Heart right ventricle (tissue), 16 donors: ENCODE data around the gene CDC5L. TPM values are rescaled to one million over a fixed set of nuclear protein-coding genes. Genes with fewer than 3 reads are reported as not detected.

Experiments
- ATAC-seq, 8 donors: fragments of 200-7000 bp; cut with Tn5 transposase; one replicate each; pipeline ENCODE4 v1.9.1; 2020; ENCODE audit warnings: mild to moderate bottlenecking in 8 of 8, moderate library complexity in 8 of 8, moderate number of reproducible peaks in 1 of 8
- DNase-seq, 2 donors: peaks; one replicate each; pipeline ENCODE4 v3.0.0-alpha.2; 2020
- H3K27ac ChIP-seq, 10 donors: fragments of 200-600 bp; sonication (generic) in 2 of 10; one replicate each; pipeline versions ENCODE4 v1.5.0 to v1.8.0; 2020 to 2022; ENCODE audit warnings: mild to moderate bottlenecking in 3 of 10
- H3K27me3 ChIP-seq, 7 donors: fragments of 200-600 bp; one replicate each; pipeline ENCODE4 v1.8.0; 2021 to 2022; ENCODE audit warnings: mild to moderate bottlenecking in 2 of 7
- H3K36me3 ChIP-seq, 9 donors: fragments of 200-600 bp; sonication (generic) in 1 of 9; one replicate each; pipeline versions ENCODE4 v1.5.0 to v1.8.0; 2020 to 2022; ENCODE audit warnings: mild to moderate bottlenecking in 2 of 9
- H3K4me1 ChIP-seq, 9 donors: fragments of 200-600 bp; sonication (generic) in 1 of 9; one replicate each; pipeline versions ENCODE4 v1.5.0 to v1.8.0; 2020 to 2022; ENCODE audit warnings: mild to moderate bottlenecking in 4 of 9
- H3K4me3 ChIP-seq, 10 donors: fragments of 200-600 bp; sonication (generic) in 2 of 10; one replicate each; pipeline versions ENCODE4 v1.5.0 to v1.8.0; 2020 to 2022; ENCODE audit warnings: mild to moderate bottlenecking in 7 of 10, moderate library complexity in 2 of 10
- H3K9me3 ChIP-seq, 11 donors: fragments of 200-600 bp in 10 of 11; sonication (generic) in 2 of 11; one replicate each; pipeline versions ENCODE4 v1.5.0 to v1.8.0; 2013 to 2022; ENCODE audit warnings: mild to moderate bottlenecking in 2 of 11, control low read depth in 1 of 11, moderate library complexity in 1 of 11
- CTCF ChIP-seq, 9 donors: fragments of 200-600 bp; sonication (generic) in 2 of 9; IDR thresholded peaks; one replicate each; pipeline versions ENCODE4 v1.5.0 to v1.8.0; 2021 to 2022; ENCODE audit warnings: antibody characterized with exemption in 9 of 9, mild to moderate bottlenecking in 5 of 9, moderate library complexity in 1 of 9
- WGBS, 2 donors: extraction: QIAGEN DNeasy Blood & Tissue Kit; methylation state at CpG; one replicate each; pipeline ENCODE4 v1.1.7; 2013; ENCODE audit warnings: inconsistent platforms in 1 of 2; 5-methylcytosine and 5-hydroxymethylcytosine counted together
- intact Hi-C, 10 donors: fragments of 100-400 bp; cut with DNase I; formaldehyde crosslinking; loops; one replicate each; pipeline versions ENCODE4 v1.11.1 to v1.14.2; 2022
- polyA plus RNA-seq, 2 donors: library from polyadenylated mRNA; stranded (reverse); fragments of 200-250 nt; gene quantifications; one replicate each; pipeline ENCODE4 v1.2.3, GENCODE V29; 2013
- total RNA-seq, 10 donors: library from RNA; stranded (reverse); fragmentation: NEBNext Ultra II Directional in 3 of 10; extraction: Animal tissue kit (Norgen Biotek cat#: 25700) in 3 of 10; gene quantifications; one replicate each; pipeline versions ENCODE4 v1.2.1 to v1.2.4, GENCODE V29; 2021 to 2023
- donor health status: Arrhythmogenic right ventricular cardiomyopathy.
- donor health status: ischemic (EF 13 %, LVEDD 7.1; RV severe dilation, severe dysfunction).
- donor health status: healthy with polysubstance abuse.
- donor health status: DM: no; HTN: yes; CAD: no.
- donor health status: DM: no; HTN: no; CAD: no.
- donor health status: ischemic (EF 25% LVEDD 6.9; RV normal size, moderate dysfunction).
- donor health status: ischemic (EF 25% LVEDD 5.7; RV mildly dilated, moderate dysfunction).
- donor health status: healthy.
- donor health status: DM: yes; HTN: yes; CAD: no.
- donor health status: Ischemic cardiomyopathy.
- donor health status: ischemic (EF 35%, LVEDD 5.7; RV mildly dilated, moderate dysfunction).
- donor health status: nonischemic (EF 11% LVEDD 7.7; RV severe dilation, severe dysfunction).
- donor health status: DM: yes; HTN: yes; CAD: no.
- donor health status: PGD.
- donor health status: ischemic (EF 29% LVEDD 5.4; RV normal size, mild dysfunction).
- donor health status: nonischemic (EF 23%, LVEDD 6.1; RV moderate dilation, normal function).

CDC5L gene
- total and polyA plus RNA-seq, 12 donors: 5.4 to 26.5 (median 20.5) TPM

- DNase-seq: peak in 1 of 2 donors; percentile 42
Measured at GRCh38 chr6:44456070-44456965, 68.8 kb downstream of the CDC5L start.

GRCh38 chr6:44456966-44457292 is 69.4 kb downstream of the CDC5L start:
- peak overlapping the region in 2 of 10 donors; percentile 10 to 16 for H3K4me3 ChIP-seq
- no peaks in the 10 kb centered on the region for H3K27me3 ChIP-seq
- TF ChIP-seq CTCF (IDR thresholded peaks at IDR 0.05): no peak
- H3K4me1 ChIP-seq: peaks cover 0 to 28% (median 18%) of the 10 kb centered on the region in 9 donors
- ATAC-seq (no peak), DNase-seq (no peak)
- no peaks in the 10 kb centered on the region for H3K9me3 ChIP-seq
- intact Hi-C loops: loop anchor here in 2 of 10 donors (2.0 kb wide), 2 partner anchors 24 to 26 kb away; no protein-coding TSS in a partner anchor
- no peak overlapping the region for H3K27ac ChIP-seq
- peaks cover 0 to 11% (median 0%) of the 10 kb centered on the region in 9 donors for H3K36me3 ChIP-seq
- WGBS, 2 donors: 75 to 81% methylated on average over 5 of the region's 5 CpGs

More at GRCh38 chr6:44456070-44456965, 68.8 kb downstream of the CDC5L start:
- intact Hi-C loops: loop anchor here in 2 of 10 donors (2.0 kb wide), 2 partner anchors 24 to 26 kb away; no protein-coding TSS in a partner anchor
- Histone ChIP-seq H3K4me3 (peak overlapping the region in 4 of 10 donors; percentile 8 to 21 (median 13)), H3K4me1 (peaks cover 3 to 30% (median 20%) of the 10 kb centered on the region in 9 donors), H3K27me3 (no peaks in the 10 kb centered on the region), H3K36me3 (peaks cover 0 to 17% (median 0%) of the 10 kb centered on the region in 9 donors), H3K9me3 (no peaks in the 10 kb centered on the region), H3K27ac (no peak overlapping the region)
- WGBS, 2 donors: 30 to 35% methylated on average over 16 of the region's 16 CpGs
- ATAC-seq: peak; percentile 41 to 79 (median 72)
- TF ChIP-seq CTCF (IDR thresholded peaks at IDR 0.05): peak; percentile 75 to 89 (median 81)

GRCh38 chr6:44457596-44457995 is 70.1 kb downstream of the CDC5L start:
- Histone ChIP-seq H3K27ac (no peak overlapping the region), H3K9me3 (no peaks in the 10 kb centered on the region), H3K4me3 (no peak overlapping the region), H3K4me1 (peaks cover 0 to 21% (median 11%) of the 10 kb centered on the region in 9 donors), H3K27me3 (no peaks in the 10 kb centered on the region), H3K36me3 (peaks cover 0 to 4% (median 0%) of the 10 kb centered on the region in 9 donors)
- WGBS, 2 donors: 77% methylated on average over 9 of the region's 9 CpGs
- no peak for ATAC-seq
- intact Hi-C loops: loop anchor here in 2 of 10 donors (2.0 kb wide), 2 partner anchors 25 to 27 kb away; no protein-coding TSS in a partner anchor
- no peak for TF ChIP-seq CTCF (IDR thresholded peaks at IDR 0.05)
- no peak for DNase-seq

- Histone ChIP-seq H3K4me3 (no peak overlapping the region), H3K27ac (no peak overlapping the region), H3K27me3 (no peaks in the 10 kb centered on the region), H3K4me1 (peaks cover 0 to 17% (median 10%) of the 10 kb centered on the region in 9 donors), H3K36me3 (no peaks in the 10 kb centered on the region), H3K9me3 (no peaks in the 10 kb centered on the region)
- intact Hi-C loops: no loop called here
- TF ChIP-seq CTCF (IDR thresholded peaks at IDR 0.05): no peak
- DNase-seq: no peak
- WGBS, 2 donors: 97 to 98% methylated on average over 6 of the region's 6 CpGs
- ATAC-seq: no peak
Measured at GRCh38 chr6:44458551-44458950, 71.0 kb downstream of the CDC5L start.
